GM19467 (cell line): Measurements from ENCODE around the gene GALNS.
"Not testable (repeated sequence)": the region's sequence is repeated elsewhere in the genome, so short reads cannot be mapped to it uniquely, and the experiment has no call there.

ENCODE experiments used
- ATAC-seq: cut with Tn5 transposase; IDR thresholded peaks from one replicate; pipeline ENCODE4 v1.9.1; 2021; ENCODE audit warnings: mild to moderate bottlenecking, moderate library complexity; ENCODE audit not compliant: unreplicated experiment

GALNS gene

GRCh38 chr16:88772871-88773811 lies 83.6 kb downstream of the GALNS start:
- no peak for ATAC-seq

DNA sequence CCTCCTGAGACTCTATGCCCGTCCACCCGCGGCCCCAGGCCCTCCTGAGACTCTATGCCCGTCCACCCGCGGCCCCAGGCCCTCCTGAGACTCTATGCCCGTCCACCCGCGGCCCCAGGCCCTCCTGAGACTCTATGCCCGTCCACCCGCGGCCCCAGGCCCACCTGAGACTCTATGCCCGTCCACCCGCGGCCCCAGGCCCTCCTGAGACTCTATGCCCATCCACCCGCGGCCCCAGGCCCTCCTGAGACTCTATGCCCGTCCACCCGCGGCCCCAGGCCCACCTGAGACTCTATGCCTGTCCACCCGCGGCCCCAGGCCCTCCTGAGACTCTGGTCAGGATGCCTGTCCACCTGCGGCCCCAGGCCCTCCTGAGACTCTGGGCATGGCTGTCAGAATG lies 85.0 kb downstream of the GALNS start:
- ATAC-seq: not testable (repeated sequence)

DNA sequence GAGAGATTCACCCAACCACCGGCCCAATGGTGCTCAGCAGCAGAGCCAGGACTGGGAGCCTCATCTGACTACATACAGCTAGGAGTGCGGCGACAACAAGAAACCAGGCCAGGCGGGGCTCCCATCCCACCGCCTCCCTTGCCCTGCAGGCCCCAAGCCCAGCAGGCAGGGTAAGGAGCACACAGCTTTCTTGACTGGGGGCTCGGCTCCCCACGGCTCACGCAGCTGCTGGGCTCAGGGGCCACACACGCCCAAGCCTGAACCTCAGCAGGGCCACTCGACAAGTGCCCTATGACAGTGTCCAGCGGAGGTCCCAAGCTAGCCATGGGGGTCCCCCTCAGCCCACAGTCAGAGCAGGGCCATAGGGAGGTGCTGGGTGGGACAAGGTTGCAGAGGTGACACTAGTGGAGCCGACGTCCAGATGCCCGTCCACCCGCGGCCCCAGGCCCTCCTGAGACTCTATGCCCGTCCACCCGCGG lies 85.4 kb downstream of the GALNS start:
- ATAC-seq: no peak

DNA sequence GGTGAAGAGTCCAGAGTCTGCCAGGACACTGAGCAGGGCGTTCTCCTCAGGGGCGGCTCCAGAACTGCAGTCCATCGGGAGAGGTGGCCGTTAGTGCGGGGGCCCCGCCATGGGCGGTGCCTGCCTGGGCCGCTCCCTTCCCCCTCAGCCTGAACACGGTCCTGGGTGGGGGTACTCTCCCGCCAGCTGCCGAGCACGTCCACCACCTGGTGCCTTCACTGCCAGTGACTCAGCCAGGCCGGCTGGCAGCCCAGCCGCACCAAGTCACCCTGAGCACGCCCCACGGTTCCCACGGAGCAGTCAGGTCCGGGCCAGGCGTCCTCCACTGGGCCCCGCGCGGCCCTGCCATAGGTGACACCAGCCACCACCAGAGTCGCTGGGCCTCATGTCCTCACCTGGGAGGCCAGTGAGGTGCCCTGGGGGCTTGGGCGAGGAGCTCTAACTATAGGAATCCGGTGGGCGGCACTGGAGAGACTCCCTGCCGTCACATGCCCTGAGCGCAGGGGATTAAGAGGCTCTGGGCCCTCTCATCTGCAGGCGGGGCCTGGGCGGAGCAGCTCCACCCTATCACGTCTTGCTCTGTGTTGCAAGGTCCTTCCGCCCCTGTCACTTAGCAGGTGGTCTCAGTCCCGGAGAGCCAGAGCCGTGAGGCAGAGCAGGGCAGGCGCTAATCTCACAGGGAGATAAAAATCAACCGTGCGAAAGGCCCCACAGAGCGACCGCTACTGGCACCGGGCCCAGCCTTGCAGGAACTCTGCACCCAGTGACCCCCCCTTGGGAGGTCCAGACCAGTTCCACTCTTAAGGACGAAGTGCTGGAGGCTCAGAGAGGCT lies 86.1 kb downstream of the GALNS start:
- ATAC-seq: no peak

- no peak for ATAC-seq
Measured at GRCh38 chr16:88769617-88770460, 86.9 kb downstream of the GALNS start.

GRCh38 chr16:88768071-88768783 lies 88.5 kb downstream of the GALNS start:
- no peak for ATAC-seq

- no peak for ATAC-seq
Measured at GRCh38 chr16:88767546-88768070, 89.1 kb downstream of the GALNS start.

DNA sequence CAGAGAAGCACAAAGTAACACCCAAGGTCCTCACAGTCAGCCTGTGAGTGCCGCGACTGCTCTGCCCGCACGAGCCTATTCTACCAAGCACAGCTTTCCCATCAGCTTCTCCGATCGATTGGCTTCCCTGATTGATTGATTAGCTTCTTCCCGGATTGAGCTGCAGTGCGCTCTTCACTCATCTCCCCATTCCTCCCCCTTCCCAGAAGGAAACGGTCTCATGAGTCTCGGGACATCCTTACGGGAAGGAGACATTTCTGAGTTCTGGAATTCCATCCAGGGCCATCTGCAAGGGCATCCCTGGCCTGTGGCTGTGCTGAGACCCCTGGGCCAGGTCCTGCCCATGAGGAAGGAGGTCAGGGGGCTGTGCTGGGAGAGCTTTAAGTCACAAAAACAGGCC lies 89.8 kb downstream of the GALNS start:
- no peak for ATAC-seq

- no peak for ATAC-seq
Measured at GRCh38 chr16:88764913-88765349, 91.8 kb downstream of the GALNS start.

GRCh38 chr16:88764080-88764479 lies 92.7 kb downstream of the GALNS start:
- ATAC-seq: no peak
